A375 (cell line): Measurements from ENCODE around the gene HOXA2. TPM values are rescaled to one million over a fixed set of nuclear protein-coding genes. Genes with fewer than 3 reads are reported as not detected.

Experiments used
- small RNA-seq: library from RNA; depleted of rRNA; stranded (forward); fragments of <200 nt; gene quantifications from one replicate; pipeline ENCODE3, GENCODE V24; 2014
- total RNA-seq: library from RNA; depleted of rRNA; stranded (reverse); fragments of >200 nt; shearing (Covaris generic); gene quantifications from 2 replicates; pipeline ENCODE4 v1.2.3, GENCODE V29; 2014; rRNA removed

HOXA2 gene
- total RNA-seq, result 1.4 TPM in 2 replicates

GRCh38 chr7:27102581-27103442 is at the start of gene HOXA2:
TSS of gene HOXA2 (minus strand) at chr7:27102683. CDS start at chr7:27102500, 183 bp downstream.

DNA sequence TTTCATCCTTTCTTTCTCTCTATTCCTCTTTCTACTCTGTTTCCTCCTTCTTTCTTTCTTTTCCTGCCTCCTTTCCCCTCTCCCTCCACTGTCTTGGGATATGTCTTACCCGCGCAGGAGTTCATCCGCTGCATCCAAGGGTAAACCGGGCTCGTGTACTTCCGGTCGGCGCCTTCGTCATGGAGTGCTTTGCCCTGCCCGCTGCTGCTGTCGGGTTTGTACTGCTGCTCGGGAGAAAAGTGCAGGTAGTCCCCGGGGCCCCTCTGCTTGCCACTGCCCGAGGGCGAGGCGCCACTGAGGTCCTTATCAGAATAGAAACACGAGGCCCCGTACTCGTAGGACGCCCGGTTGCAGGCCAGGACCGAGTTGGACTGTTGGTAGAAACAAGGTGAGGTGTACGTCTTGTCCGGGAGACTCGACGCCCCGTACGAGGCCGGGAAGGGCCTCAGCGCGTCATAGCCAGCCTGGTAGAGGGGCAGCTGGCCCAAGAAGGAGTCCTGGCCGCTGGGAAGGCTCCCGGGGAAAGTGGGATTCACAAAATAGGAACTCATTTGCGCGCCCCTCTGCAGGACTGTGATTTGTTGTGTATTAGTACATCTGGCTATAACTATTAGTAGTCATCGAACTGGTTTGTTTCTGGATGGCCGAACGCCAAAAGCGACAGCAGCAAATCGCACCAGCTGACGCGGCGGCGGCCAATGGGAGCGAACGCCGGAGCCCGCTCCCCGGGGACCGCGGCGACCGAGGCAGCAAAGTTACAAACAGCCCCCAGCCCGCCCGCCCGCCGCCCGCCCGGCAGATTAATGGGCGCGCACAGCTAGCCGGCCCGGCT is 44.9 kb upstream of the HOXA2 start, which contains the start of gene HOXA6:
Gene HOXA6 (minus strand): TSS at position 576 of the 832 bp plus-strand sequence. CDS start 25 bp downstream, at position 551.

DNA sequence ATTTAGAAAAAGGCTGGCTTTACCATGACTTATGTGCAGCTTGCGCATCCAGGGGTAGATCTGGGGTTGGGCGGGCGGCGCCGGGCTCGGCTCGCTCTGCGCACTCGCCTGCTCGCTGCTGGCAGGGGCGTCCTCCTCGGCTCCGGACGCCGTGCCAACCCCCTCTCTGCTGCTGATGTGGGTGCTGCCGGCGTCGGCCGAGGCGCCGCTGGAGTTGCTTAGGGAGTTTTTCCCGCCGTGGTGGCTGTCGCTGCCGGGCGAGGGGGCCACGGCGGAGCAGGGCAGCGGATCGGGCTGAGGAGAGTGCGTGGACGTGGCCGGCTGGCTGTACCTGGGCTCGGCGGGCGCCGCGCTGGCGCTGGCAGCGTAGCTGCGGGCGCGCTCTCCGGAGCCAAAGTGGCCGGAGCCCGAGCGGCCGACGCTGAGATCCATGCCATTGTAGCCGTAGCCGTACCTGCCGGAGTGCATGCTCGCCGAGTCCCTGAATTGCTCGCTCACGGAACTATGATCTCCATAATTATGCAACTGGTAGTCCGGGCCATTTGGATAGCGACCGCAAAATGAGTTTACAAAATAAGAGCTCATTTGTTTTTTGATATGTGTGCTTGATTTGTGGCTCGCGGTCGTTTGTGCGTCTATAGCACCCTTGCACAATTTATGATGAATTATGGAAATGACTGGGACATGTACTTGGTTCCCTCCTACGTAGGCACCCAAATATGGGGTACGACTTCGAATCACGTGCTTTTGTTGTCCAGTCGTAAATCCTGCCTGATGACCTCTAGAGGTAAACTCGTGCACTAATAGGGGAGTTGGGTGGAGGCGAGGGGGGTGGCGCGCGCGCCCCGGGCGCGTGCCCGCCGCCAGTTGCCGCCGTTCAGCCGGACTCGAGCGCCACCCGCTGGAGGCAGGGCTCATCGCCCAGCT is 40.8 kb upstream of the HOXA2 start, which contains the start of gene HOXA5:
Gene HOXA5 (minus strand): TSS at position 659 of the 927 bp plus-strand sequence. CDS start 74 bp downstream, at position 585.

GRCh38 chr7:27130540-27131389 is 28.3 kb upstream of the HOXA2 start, which contains the start of gene HOXA4:
TSS of gene HOXA4 (minus strand) at chr7:27130757. CDS start at chr7:27130733, 24 bp downstream.

DNA sequence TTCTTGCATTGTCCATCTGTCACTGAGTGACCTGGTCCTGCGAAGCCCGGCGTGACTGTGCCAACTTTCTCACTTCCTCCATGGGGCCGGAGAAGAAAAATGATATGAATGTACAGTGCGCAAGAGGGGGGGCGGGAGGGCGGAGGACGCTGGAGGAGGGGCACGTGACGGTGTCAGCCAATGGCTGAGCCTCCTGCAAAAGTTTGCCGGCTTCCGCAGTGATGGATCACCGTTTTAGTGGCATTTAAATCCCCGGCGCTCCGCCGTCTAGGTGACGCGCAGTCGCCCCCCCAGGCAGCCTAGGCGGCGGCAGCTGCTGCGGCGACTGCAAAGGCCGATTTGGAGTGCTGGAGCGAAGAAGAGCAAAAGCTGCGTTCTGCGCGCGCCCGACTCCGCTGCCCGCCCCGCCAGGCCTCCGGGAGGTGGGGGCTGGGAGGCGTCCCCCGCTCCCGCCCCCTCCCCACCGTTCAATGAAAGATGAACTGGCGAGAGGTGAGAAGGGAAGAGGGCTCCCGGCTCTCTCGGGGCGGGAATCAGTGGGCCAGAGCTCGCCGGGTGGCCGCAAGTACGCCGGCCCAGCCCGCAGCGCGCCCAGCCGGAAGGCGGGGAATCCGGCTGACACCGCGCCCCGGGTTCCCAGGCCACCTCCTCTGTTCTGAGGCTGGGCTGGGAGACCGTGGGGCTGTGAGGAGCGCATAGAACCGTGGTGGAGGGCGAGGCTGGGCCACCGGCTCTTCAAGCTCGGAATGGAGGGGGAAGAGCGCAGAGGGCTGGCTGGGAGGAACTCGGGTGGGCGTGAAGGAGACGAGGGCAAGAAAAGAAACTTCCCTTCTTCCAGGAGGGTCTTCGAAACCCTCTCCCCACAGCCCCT is 6.4 kb downstream of the HOXA2 start, which contains the start of gene HOXA1:
Gene HOXA1 (minus strand): TSS at position 104 of the 871 bp plus-strand sequence. CDS start 88 bp downstream, at position 16.

Small RNAs within 50 kb of the gene (small RNA-seq; reads per million reads assigned to genes)
- gene AC004080.5 (not detected), gene RF01977 (not detected)

Other genes starting within 250 kb of the HOXA2 start
- gene SKAP2, start 238.1 kb downstream of the HOXA2 start, total RNA-seq, result 12.4 and 16.8 TPM in 2 replicates
- 0.94 and 1.1 TPM in 2 replicates for gene HOXA1, start 6.7 kb downstream of the HOXA2 start, total RNA-seq
- 2.9 and 4.0 TPM in 2 replicates for gene HOXA4, start 28.1 kb upstream of the HOXA2 start, total RNA-seq
- gene HOXA5, start 41.0 kb upstream of the HOXA2 start, total RNA-seq, result 13.1 and 25.2 TPM in 2 replicates
- 5.7 TPM in 2 replicates for gene HOXA6, start 45.1 kb upstream of the HOXA2 start, total RNA-seq
- gene HOXA3, start 49.9 kb upstream of the HOXA2 start, total RNA-seq, result 2.5 and 2.6 TPM in 2 replicates
- not detected in 2 replicates for gene HOXA7, start 54.0 kb upstream of the HOXA2 start, total RNA-seq
- 1.2 and 1.3 TPM in 2 replicates for gene HOXA9, start 62.9 kb upstream of the HOXA2 start, total RNA-seq
- 14.8 and 16.1 TPM in 2 replicates for gene HOXA10, start 71.6 kb upstream of the HOXA2 start, total RNA-seq
- gene HOXA11, start 82.5 kb upstream of the HOXA2 start, total RNA-seq, result 1.2 TPM in 2 replicates
- 0.11 and 0.26 TPM in 2 replicates for gene HOXA13, start 97.4 kb upstream of the HOXA2 start, total RNA-seq
- gene EVX1, start 140.1 kb upstream of the HOXA2 start, total RNA-seq, result not detected in 2 replicates